Fibroblast of lung (primary cell): ENCODE measurements around the gene KRT38. TPM values are rescaled to one million over a fixed set of nuclear protein-coding genes. Genes with fewer than 3 reads are reported as not detected.

Experiments
- DNase-seq, 2 donors: peaks; one replicate each; pipeline versions ENCODE4 v3.0.0 to v3.0.0-alpha.2; 2010; ENCODE audit warnings: low read depth in 2 of 2
- H2AFZ ChIP-seq: 2 replicates; pipeline ENCODE4 v1.5.1; 2012; ENCODE audit warnings: low read length, control low read depth, inconsistent platforms
- H3K27ac ChIP-seq: 2 replicates; pipeline ENCODE4 v1.5.1; 2011; ENCODE audit warnings: low read length, control low read depth; ENCODE audit not compliant: insufficient read depth
- H3K27me3 ChIP-seq: 2 replicates; pipeline ENCODE4 v1.5.1; 2011; ENCODE audit warnings: mild to moderate bottlenecking, low read length; ENCODE audit not compliant: control insufficient read depth, insufficient read depth
- H3K36me3 ChIP-seq: 2 replicates; pipeline ENCODE4 v1.5.1; 2011; ENCODE audit warnings: low read length; ENCODE audit not compliant: control insufficient read depth, insufficient read depth
- H3K4me1 ChIP-seq: 2 replicates; pipeline ENCODE4 v1.5.1; 2011; ENCODE audit warnings: low read length; ENCODE audit not compliant: control insufficient read depth, insufficient read depth; ENCODE audit errors: extremely low read depth
- H3K4me2 ChIP-seq: 2 replicates; pipeline ENCODE4 v1.5.1; 2011; ENCODE audit warnings: low read length, control low read depth; ENCODE audit not compliant: insufficient read depth; ENCODE audit errors: extremely low read depth
- H3K4me3 ChIP-seq, 4 experiments: fragments of 200-600 bp in 1 of 4; sonication (generic) in 1 of 4; replicated peaks in 1 of 4; 2 replicates each; pipeline ENCODE4 v1.5.1; 2011 to 2016; ENCODE audit warnings: low read length in 4 of 4, low read depth in 3 of 4, mild to moderate bottlenecking in 3 of 4, control low read depth in 2 of 4, inconsistent platforms in 1 of 4, mixed read lengths in 1 of 4; ENCODE audit not compliant: insufficient read depth in 1 of 4; ENCODE audit errors: control extremely low read depth in 1 of 4
- H3K79me2 ChIP-seq: 2 replicates; pipeline ENCODE4 v1.5.1; 2012; ENCODE audit warnings: mild to moderate bottlenecking, low read length, inconsistent platforms; ENCODE audit not compliant: control insufficient read depth, insufficient read depth
- H3K9ac ChIP-seq: 2 replicates; pipeline ENCODE4 v1.5.1; 2011; ENCODE audit warnings: mild to moderate bottlenecking, low read length, control low read depth; ENCODE audit not compliant: insufficient read depth
- H3K9me3 ChIP-seq: 2 replicates; pipeline ENCODE4 v1.5.1; 2012; ENCODE audit warnings: low read depth, low read length; ENCODE audit not compliant: control insufficient read depth, insufficient read depth
- H4K20me1 ChIP-seq: 2 replicates; pipeline ENCODE4 v1.5.1; 2011; ENCODE audit warnings: low read length; ENCODE audit not compliant: control insufficient read depth, insufficient read depth; ENCODE audit errors: extremely low read depth
- EZH2 ChIP-seq: IDR thresholded peaks from 2 replicates; pipeline ENCODE4 v1.5.1; 2012; ENCODE audit warnings: low read length, control low read depth, mild to moderate bottlenecking; ENCODE audit errors: missing control alignments
- polyA plus RNA-seq, 2 donors: library from polyadenylated mRNA; depleted of rRNA in 1 of 2; stranded (reverse) in 1 of 2; unstranded in 1 of 2; fragments of >200 nt; gene quantifications; 2 replicates each; pipeline ENCODE4 v1.2.1, GENCODE V29; 2011 to 2012; ENCODE audit warnings: missing spikeins in 1 of 2
- total RNA-seq: library from RNA; depleted of rRNA; stranded (reverse); fragments of >200 nt; gene quantifications from 2 replicates; pipeline ENCODE4 v1.2.1, GENCODE V29; 2014
- TF ChIP-seq, protein P1 (sequence below), 2 donors: IDR thresholded peaks in 1 of 2; conservative IDR thresholded peaks in 1 of 2; 1 replicate in 1 of 2; 2 replicates in 1 of 2; pipeline ENCODE4 v1.5.1; 2011 to 2012; ENCODE audit warnings: low read length in 2 of 2, control low read depth in 1 of 2, inconsistent platforms in 1 of 2, low read depth in 1 of 2, mild to moderate bottlenecking in 1 of 2

The KRT38 gene
- total and polyA plus RNA-seq, 2 donors (not counting 1 experiment from before 2014, with no cell fraction given) = under 0.01 to 0.02 TPM

DNA sequence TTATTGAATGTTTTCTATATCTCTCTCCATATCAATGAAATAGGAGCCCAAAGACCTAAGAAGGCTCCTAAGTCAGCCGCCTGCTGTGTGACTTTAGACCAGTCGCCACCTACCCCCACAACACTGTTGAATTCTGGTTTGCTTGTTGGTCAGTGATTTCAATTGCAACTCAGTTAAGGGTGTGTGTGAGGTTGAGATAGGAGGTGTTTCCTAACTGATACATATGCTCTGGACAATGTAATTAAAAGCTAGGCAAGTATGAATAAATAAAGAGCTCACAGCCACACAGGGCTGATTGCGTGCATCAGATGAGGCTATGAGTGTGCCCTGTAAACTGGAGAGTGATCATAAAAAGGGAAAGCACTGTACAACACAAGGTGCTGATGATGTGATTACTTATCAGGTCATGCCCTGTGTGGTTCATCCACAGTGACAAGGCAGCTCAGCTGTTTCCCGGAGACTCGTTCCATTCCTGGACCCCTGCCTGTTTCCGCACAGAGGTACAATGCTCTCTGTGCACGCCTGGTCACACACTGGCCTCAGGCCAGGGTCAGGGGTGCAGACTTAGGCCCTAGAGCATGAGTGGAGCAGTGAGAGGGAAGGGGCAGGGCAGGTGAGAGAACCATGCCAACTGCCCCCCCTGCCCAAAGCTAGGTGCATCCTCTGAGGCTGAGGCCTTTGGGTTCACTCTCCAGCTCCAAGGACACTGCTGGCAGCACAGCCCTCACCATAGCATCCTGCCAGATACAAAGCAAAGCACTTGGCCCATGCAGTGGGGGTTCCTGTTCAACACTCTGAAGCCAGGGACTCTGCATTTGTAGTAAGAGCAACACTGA is 43.4 kb upstream of the KRT38 start:
- Histone ChIP-seq H3K27ac (no peak overlapping the region), H3K9ac (no peak overlapping the region), H3K27me3 (peaks cover 7% of the 10 kb centered on the region), H3K36me3 (no peaks in the 10 kb centered on the region), H3K79me2 (no peaks in the 10 kb centered on the region), H3K4me1 (no peaks in the 10 kb centered on the region), H4K20me1 (no peaks in the 10 kb centered on the region), H2AFZ (no peak overlapping the region), H3K9me3 (no peaks in the 10 kb centered on the region), H3K4me2 (no peak overlapping the region), H3K4me3 (no peak overlapping the region)
- TF ChIP-seq, protein P1, sequence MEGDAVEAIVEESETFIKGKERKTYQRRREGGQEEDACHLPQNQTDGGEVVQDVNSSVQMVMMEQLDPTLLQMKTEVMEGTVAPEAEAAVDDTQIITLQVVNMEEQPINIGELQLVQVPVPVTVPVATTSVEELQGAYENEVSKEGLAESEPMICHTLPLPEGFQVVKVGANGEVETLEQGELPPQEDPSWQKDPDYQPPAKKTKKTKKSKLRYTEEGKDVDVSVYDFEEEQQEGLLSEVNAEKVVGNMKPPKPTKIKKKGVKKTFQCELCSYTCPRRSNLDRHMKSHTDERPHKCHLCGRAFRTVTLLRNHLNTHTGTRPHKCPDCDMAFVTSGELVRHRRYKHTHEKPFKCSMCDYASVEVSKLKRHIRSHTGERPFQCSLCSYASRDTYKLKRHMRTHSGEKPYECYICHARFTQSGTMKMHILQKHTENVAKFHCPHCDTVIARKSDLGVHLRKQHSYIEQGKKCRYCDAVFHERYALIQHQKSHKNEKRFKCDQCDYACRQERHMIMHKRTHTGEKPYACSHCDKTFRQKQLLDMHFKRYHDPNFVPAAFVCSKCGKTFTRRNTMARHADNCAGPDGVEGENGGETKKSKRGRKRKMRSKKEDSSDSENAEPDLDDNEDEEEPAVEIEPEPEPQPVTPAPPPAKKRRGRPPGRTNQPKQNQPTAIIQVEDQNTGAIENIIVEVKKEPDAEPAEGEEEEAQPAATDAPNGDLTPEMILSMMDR (conservative IDR thresholded peaks at IDR 0.05 in 1 of 2, IDR thresholded peaks at IDR 0.05 in 1 of 2; ENCODE audit: low read depth in 1 of 2, low read length in 2 of 2) = no peak
- TF ChIP-seq EZH2 = no peak
- DNase-seq = no peak

- no peak overlapping the region for H3K9ac ChIP-seq
- H4K20me1 ChIP-seq = no peaks in the 10 kb centered on the region
- no peak overlapping the region for H2AFZ ChIP-seq
- H3K4me2 ChIP-seq = no peak overlapping the region
- H3K27me3 ChIP-seq = peaks cover 7% of the 10 kb centered on the region
- H3K27ac ChIP-seq = no peak overlapping the region
- H3K9me3 ChIP-seq = no peaks in the 10 kb centered on the region
- no peaks in the 10 kb centered on the region for H3K79me2 ChIP-seq
- TF ChIP-seq EZH2 = no peak
- TF ChIP-seq, protein P1 (conservative IDR thresholded peaks at IDR 0.05 in 1 of 2, IDR thresholded peaks at IDR 0.05 in 1 of 2; ENCODE audit: low read depth in 1 of 2, low read length in 2 of 2) = no peak
- no peak overlapping the region for H3K4me3 ChIP-seq
- DNase-seq = no peak
- H3K36me3 ChIP-seq = no peaks in the 10 kb centered on the region
- no peaks in the 10 kb centered on the region for H3K4me1 ChIP-seq
Observed at GRCh38 chr17:41483531-41483930, 42.7 kb upstream of the KRT38 start.

- Histone ChIP-seq H4K20me1 (no peaks in the 10 kb centered on the region), H3K9ac (no peak within 1 kb of the TSS)
Observed at GRCh38 chr17:41481036-41481435, 40.3 kb upstream of the KRT38 start, which contains the start of gene KRT35. Gene KRT35, minus strand, starts transcription at chr17:41481151. Its CDS starts 54 bp downstream, at chr17:41481097.

More at GRCh38 chr17:41481036-41481435, 40.3 kb upstream of the KRT38 start, which contains the start of gene KRT35:
- Histone ChIP-seq H3K36me3 (no peaks in the 10 kb centered on the region), H2AFZ (no peak within 1 kb of the TSS), H3K4me2 (no peak within 1 kb of the TSS), H3K4me1 (no peaks in the 10 kb centered on the region), H3K27ac (no peak within 1 kb of the TSS), H3K9me3 (no peaks in the 10 kb centered on the region), H3K4me3 (no peak within 1 kb of the TSS), H3K27me3 (peaks cover 7% of the 10 kb centered on the region), H3K79me2 (no peaks in the 10 kb centered on the region)
- DNase-seq = no peak
- TF ChIP-seq, protein P1 (conservative IDR thresholded peaks at IDR 0.05 in 1 of 2, IDR thresholded peaks at IDR 0.05 in 1 of 2; ENCODE audit: low read depth in 1 of 2, low read length in 2 of 2) = no peak
- TF ChIP-seq EZH2 = no peak
